GM12872 (cell line): Measurements from ENCODE around the gene MYL10.

Experiments used
- TF ChIP-seq, protein P1 (sequence below): IDR thresholded peaks from 3 replicates; pipeline ENCODE4 v1.5.1; 2011; ENCODE audit warnings: low read depth, mild to moderate bottlenecking, low read length, moderate library complexity; ENCODE audit not compliant: insufficient read depth

MYL10 gene

DNA sequence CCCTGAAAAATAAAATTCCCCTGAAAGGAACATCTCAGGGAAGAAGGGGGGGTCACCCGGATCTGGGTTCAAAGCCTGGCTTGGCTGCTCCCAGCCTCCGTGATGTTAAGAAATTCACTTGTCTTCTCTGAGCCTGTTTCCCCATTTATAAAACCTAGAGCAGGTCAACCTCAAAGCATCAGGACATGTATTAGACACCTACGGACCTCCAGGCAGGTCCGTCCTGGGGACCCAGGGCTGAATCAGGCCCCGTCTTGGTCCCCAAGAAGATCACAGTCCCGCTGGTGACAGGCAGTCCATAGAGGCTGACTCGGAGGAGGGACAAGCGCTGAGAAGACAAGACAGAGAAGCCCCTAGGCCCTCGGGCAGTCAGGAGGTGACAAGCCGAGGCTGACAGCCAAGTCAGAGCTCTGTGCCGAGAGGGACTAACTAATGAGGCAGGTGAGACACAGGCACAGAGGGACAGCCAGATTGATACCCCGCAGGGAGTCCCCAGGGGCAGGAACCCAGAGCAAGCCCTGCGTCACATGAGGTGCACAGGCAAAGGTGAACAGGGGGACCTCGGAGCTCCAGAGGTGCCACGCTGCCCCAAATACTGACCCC is 2.9 kb downstream of the MYL10 start:
- TF ChIP-seq, protein P1, sequence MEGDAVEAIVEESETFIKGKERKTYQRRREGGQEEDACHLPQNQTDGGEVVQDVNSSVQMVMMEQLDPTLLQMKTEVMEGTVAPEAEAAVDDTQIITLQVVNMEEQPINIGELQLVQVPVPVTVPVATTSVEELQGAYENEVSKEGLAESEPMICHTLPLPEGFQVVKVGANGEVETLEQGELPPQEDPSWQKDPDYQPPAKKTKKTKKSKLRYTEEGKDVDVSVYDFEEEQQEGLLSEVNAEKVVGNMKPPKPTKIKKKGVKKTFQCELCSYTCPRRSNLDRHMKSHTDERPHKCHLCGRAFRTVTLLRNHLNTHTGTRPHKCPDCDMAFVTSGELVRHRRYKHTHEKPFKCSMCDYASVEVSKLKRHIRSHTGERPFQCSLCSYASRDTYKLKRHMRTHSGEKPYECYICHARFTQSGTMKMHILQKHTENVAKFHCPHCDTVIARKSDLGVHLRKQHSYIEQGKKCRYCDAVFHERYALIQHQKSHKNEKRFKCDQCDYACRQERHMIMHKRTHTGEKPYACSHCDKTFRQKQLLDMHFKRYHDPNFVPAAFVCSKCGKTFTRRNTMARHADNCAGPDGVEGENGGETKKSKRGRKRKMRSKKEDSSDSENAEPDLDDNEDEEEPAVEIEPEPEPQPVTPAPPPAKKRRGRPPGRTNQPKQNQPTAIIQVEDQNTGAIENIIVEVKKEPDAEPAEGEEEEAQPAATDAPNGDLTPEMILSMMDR, result no peak

DNA sequence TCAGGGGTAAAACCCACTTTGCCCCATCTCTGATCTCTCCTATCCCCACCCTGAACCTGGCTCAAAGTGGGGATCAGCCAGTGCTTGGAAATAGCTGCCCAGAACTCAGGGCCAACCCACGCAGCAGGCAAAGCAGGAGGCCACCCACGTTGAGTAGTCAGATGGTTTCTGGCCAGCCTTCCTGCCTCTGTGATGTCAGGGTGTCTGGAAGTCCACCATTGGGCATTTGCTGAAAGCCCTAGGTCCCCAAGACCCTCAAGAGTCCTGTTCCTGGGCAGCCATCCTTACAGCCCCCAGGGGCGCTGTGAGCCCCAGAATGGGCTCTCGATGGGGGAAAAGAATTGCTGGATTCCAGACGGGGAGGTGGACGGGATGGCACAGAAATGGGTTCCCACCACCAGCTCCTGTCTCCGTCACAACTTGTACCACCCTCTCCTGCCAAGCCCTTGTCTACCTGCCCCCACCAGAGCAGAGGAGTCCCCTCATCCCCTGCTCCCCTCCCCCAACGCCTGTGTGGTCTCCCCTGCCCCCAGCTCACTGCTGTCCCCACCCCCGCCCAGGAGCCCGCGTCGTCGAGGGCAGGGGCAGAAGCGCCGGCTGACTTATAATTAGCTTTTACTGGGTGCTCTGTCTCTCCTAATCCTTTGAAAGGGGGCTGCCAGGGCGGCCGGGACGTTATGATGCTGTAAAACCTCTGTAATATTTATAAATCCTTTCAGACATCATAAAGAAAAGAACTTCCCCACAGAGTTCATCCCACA is 3.9 kb downstream of the MYL10 start:
- TF ChIP-seq, protein P1, result no peak

DNA sequence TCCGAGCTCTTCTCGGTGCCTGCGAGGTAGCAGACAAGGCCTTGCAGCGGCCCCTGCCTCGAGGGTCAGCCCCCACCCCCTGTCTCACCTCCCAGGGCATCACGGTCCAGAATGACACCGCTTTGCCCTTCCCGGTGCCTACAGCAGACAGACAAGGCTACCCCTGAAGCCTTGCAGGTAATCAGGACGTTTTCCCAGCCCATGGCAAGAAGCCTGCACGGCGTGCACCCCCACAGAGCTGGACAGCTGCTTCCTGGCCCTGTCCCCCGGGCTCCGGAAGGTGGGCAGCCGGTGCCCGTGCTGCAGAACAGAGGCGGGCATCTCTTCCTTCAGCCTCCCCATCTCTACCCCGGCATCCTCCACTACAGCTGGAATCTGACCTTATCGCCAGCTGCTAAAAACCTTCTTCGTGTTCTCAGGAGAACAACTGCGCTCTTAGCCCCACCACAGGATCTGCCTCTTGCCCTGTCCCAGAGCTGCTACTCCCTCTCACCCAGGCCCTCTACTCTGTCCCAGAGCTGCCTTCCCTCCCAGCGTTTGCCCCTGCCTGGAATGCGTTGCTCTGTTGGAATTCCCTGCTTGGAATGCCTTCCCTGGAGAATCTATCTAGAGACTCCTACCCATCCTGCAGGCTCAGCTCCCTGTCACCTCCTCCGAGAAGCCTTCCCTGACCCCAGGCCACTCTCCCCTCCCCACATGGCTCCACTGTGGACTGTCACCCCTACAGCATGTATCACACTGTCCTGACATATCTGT is 4.7 kb downstream of the MYL10 start:
- TF ChIP-seq, protein P1, result no peak

DNA sequence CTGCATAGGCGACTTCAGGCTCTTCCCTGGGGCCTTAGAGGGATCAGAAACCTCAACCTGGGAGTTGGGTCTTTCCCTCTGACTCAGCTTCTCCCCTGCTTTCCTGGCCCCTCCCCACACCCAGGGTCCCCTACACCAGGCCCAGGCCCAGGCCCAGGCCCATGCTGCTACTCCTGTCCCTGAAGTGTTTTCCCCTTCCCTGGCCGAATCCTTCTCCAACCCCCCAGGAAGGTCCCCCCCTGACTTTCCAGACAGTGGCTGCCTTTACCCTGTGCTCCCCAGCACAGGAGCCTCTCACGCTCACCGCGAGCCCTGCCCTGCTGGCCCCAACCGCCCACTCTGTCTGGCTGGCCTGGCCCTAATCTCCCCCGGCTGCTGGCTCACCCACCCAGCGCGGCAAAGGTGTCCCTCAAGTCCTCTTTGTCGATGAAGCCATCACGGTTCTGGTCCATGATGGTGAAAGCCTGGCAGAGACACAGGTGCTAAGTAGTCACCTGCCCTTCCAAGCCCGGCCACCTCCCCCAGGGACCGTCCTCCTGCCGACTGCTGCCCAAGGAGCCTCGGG is 6.4 kb downstream of the MYL10 start:
- TF ChIP-seq, protein P1, result no peak

DNA sequence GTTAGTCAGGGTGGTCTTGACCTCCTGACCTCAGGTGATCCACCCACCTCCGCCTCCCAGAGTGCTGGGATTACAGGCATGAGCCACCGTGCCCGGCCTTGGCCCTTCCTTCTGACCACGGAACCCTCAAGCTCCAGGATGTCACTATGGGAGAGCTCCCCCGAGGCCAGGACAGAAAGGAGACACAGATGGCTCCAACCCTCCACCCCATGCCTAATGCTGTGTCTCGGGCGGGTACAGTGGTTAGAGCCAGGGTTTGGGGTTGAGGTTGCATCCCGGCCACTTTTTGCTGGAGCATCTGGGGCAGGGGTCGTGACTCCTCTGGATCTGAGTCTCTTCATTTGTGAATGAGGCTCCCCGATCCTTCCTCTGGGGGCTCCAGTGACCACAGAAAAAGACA is 8.1 kb downstream of the MYL10 start:
- TF ChIP-seq, protein P1, result no peak

DNA sequence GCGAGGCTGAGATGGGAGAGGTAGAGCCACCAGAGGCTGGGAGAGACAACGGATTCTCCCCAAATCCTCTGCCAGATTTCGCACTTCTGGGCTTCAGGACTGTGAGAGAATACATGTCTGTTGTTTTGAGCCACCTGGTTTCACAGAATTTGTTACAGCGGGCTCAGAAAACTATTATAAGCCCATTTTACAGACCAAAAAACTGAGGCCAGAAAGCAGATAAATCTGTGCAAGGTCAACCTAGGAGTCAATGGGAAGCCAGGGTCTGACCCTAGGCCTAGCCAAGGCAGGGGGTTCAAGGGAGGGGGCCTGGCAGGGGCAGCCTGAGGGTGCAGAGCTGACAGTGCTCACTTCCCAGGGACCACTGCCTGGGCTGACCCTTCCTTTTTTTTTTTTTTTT is 8.7 kb downstream of the MYL10 start:
- TF ChIP-seq, protein P1, result no peak

DNA sequence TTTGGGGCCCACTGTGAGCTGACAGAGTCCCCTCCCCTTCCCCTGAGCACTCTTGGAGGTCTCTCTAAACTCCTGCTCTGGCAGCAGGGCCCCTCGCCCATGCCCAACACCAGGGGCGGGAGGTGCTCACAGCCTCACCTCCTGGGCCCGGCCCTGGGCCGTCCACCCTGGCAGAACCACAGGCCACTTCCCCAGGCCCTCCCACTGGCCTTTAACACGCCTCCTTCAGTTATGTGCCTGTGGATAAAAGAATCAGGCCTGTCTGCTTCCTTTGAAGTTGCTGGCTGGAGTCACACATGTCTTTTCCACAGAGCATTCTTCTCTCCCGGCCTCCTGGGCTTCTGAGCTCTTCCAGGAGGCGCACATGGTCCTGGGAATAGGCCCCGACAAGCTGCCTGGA is 10.2 kb downstream of the MYL10 start:
- TF ChIP-seq, protein P1, result no peak
